SK-N-SH (cell line): ENCODE measurements around the gene XPOT.

Experiments used
- CHD2 ChIP-seq: fragments of 150-350 bp; IDR thresholded peaks from 2 replicates; pipeline ENCODE4 v1.6.1; 2018; ENCODE audit warnings: low read length; ENCODE audit not compliant: partially characterized antibody
- CTCF ChIP-seq: fragments of 200-600 bp; sonication (generic); IDR thresholded peaks from 2 replicates; pipeline ENCODE4 v1.6.1; 2017; ENCODE audit warnings: antibody characterized with exemption, mild to moderate bottlenecking, moderate library complexity
- EP300 ChIP-seq, 2 experiments: IDR thresholded peaks; 2 replicates each; pipeline versions ENCODE4 v1.4.0 to v1.6.1; 2012; ENCODE audit warnings: borderline replicate concordance in 1 of 2, low read depth in 1 of 2, low read length in 1 of 2
- GABPA ChIP-seq: IDR thresholded peaks from 2 replicates; pipeline ENCODE4 v1.4.0; 2012; ENCODE audit warnings: low read depth, mild to moderate bottlenecking
- POLR2AphosphoS5 ChIP-seq: IDR thresholded peaks from 2 replicates; pipeline ENCODE4 v1.6.1; 2012; ENCODE audit warnings: low read depth, low read length
- SIN3A ChIP-seq: IDR thresholded peaks from 2 replicates; pipeline ENCODE4 v1.6.1; 2012; ENCODE audit warnings: low read depth, mild to moderate bottlenecking, low read length, moderate library complexity, borderline replicate concordance
- TAF1 ChIP-seq: IDR thresholded peaks from 2 replicates; pipeline ENCODE4 v1.6.1; 2012; ENCODE audit warnings: low read depth, mild to moderate bottlenecking, low read length, moderate library complexity, borderline replicate concordance
- YY1 ChIP-seq: IDR thresholded peaks from 2 replicates; pipeline ENCODE4 v1.4.0; 2012; ENCODE audit warnings: low read depth, mild to moderate bottlenecking
- TF ChIP-seq, protein P1 (sequence below): IDR thresholded peaks from 2 replicates; pipeline ENCODE4 v1.4.0; 2012; ENCODE audit warnings: low read depth, borderline replicate concordance

DNA sequence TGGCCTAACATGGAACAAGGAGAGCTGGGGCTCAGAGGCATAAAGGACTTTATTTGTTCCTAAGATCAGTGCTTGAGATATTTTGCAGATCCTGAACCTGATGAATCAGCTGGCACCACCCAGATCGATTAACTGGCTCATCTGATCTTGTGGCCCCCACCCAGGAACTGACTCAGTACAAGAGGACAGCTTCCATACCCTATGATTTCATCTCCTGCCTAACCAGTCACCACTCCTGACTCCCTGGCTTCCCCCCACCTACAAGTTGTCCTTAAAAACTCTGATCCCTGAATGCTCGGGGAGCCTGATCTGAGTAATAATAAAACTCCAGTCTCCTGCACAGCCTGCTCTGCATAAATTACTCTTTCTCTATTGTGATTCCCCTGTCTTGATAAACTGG, 18.7 kb upstream of the XPOT start:
- TF ChIP-seq CTCF (no peak), GABPA (no peak), TAF1 (no peak), SIN3A (no peak), YY1 (no peak), CHD2 (no peak), POLR2AphosphoS5 (no peak), EP300 (IDR thresholded peaks at IDR 0.05; ENCODE audit: borderline replicate concordance in 1 of 2, low read depth in 1 of 2, low read length in 1 of 2) (0 out of 4 replicates have a peak, but pooled peaks of 1 of the 2 experiments have one; percentile 6)
- TF ChIP-seq, protein P1, sequence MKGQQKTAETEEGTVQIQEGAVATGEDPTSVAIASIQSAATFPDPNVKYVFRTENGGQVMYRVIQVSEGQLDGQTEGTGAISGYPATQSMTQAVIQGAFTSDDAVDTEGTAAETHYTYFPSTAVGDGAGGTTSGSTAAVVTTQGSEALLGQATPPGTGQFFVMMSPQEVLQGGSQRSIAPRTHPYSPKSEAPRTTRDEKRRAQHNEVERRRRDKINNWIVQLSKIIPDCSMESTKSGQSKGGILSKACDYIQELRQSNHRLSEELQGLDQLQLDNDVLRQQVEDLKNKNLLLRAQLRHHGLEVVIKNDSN: no peak
